Neural cell (in vitro differentiated cells): ENCODE measurements around the gene PDE11A. TPM values are rescaled to one million over a fixed set of nuclear protein-coding genes. Genes with fewer than 3 reads are reported as not detected.

ENCODE experiments used
- H2AFZ ChIP-seq: fragments of 200-600, 300-800 bp; sonication (generic), shearing (Covaris generic); 2 replicates; pipeline ENCODE4 v1.6.0; 2014; ENCODE audit warnings: low read depth, mild to moderate bottlenecking, antibody characterized with exemption, low read length, moderate library complexity
- H3F3A ChIP-seq: fragments of 200-600 bp; shearing (Covaris generic); 2 replicates; pipeline ENCODE4 v1.6.1; 2016; ENCODE audit warnings: mild to moderate bottlenecking, moderate library complexity, mixed read lengths, antibody characterized with exemption, low read length; ENCODE audit not compliant: insufficient read depth, poor library complexity, severe bottlenecking
- H3K27ac ChIP-seq: fragments of 200-600, 300-800 bp; sonication (generic), shearing (Covaris generic); 2 replicates; pipeline ENCODE4 v1.5.1; 2014; ENCODE audit warnings: mild to moderate bottlenecking, low read length, moderate library complexity
- H3K27me3 ChIP-seq: fragments of 300-800, 200-600 bp; sonication (generic), shearing (Covaris generic); 2 replicates; pipeline ENCODE4 v1.6.0; 2014; ENCODE audit warnings: mild to moderate bottlenecking, low read depth, low read length, moderate library complexity; ENCODE audit not compliant: insufficient read depth
- H3K36me3 ChIP-seq: fragments of 300-800, 200-600 bp; sonication (generic), shearing (Covaris generic); 2 replicates; pipeline ENCODE4 v1.5.1; 2014; ENCODE audit warnings: mild to moderate bottlenecking, antibody characterized with exemption, low read length, moderate library complexity; ENCODE audit not compliant: insufficient read depth
- H3K4me2 ChIP-seq: fragments of 300-800, 200-600 bp; sonication (generic), shearing (Covaris generic); 2 replicates; pipeline ENCODE4 v1.6.0; 2014; ENCODE audit warnings: mild to moderate bottlenecking, low read length
- H3K4me3 ChIP-seq: fragments of 300-800, 200-600 bp; sonication (generic), shearing (Covaris generic); 2 replicates; pipeline ENCODE4 v1.5.1; 2014; ENCODE audit warnings: mild to moderate bottlenecking, low read length, moderate library complexity
- H3K79me2 ChIP-seq: fragments of 200-600 bp; shearing (Covaris generic); replicated peaks from 2 replicates; pipeline ENCODE4 v1.6.0; 2014; ENCODE audit warnings: mild to moderate bottlenecking, low read length, moderate library complexity; ENCODE audit not compliant: insufficient read depth
- H3K9ac ChIP-seq: fragments of 300-800, 200-600 bp; sonication (generic), shearing (Covaris generic); 2 replicates; pipeline ENCODE4 v1.6.1; 2016; ENCODE audit warnings: mild to moderate bottlenecking, low read length, mixed read lengths
- H3K9me2 ChIP-seq: fragments of 200-600 bp; shearing (Covaris generic); 2 replicates; pipeline ENCODE4 v1.6.1; 2016; ENCODE audit warnings: mild to moderate bottlenecking, low read length, mixed read lengths; ENCODE audit not compliant: insufficient read depth
- H3K9me3 ChIP-seq: fragments of 200-600, 300-800 bp; sonication (generic), shearing (Covaris generic); 2 replicates; pipeline ENCODE4 v1.6.1; 2016; ENCODE audit warnings: mild to moderate bottlenecking, mixed run types, low read length, moderate library complexity, mixed read lengths
- H4K20me1 ChIP-seq: fragments of 200-600 bp; shearing (Covaris generic); 2 replicates; pipeline ENCODE4 v1.6.1; 2016; ENCODE audit warnings: mild to moderate bottlenecking, mixed run types; ENCODE audit not compliant: insufficient read depth
- EP300 ChIP-seq: fragments of 450-650 bp; conservative IDR thresholded peaks from 2 replicates; pipeline ENCODE4 v1.6.1; 2014; ENCODE audit warnings: antibody characterized with exemption, mild to moderate bottlenecking, moderate library complexity; ENCODE audit not compliant: poor library complexity, severe bottlenecking
- EZH2 ChIP-seq: fragments of 200-600, 300-800 bp; shearing (Covaris generic), sonication (generic); IDR thresholded peaks from 2 replicates; pipeline ENCODE4 v1.6.1; 2014; ENCODE audit warnings: antibody characterized with exemption, low read length, borderline replicate concordance, mild to moderate bottlenecking; ENCODE audit not compliant: insufficient read depth, poor library complexity, severe bottlenecking
- MXI1 ChIP-seq: fragments of 450-650 bp; conservative IDR thresholded peaks from 2 replicates; pipeline ENCODE4 v1.6.1; 2014; ENCODE audit warnings: antibody characterized with exemption, mild to moderate bottlenecking; ENCODE audit not compliant: poor library complexity, severe bottlenecking
- POLR2AphosphoS5 ChIP-seq: IDR thresholded peaks from 2 replicates; pipeline ENCODE4 v1.6.1; 2012
- RAD21 ChIP-seq: fragments of 450-650 bp; conservative IDR thresholded peaks from 2 replicates; pipeline ENCODE4 v1.6.1; 2014; ENCODE audit warnings: antibody characterized with exemption, mild to moderate bottlenecking, moderate library complexity
- SMC3 ChIP-seq: fragments of 450-650 bp; conservative IDR thresholded peaks from 2 replicates; pipeline ENCODE4 v1.6.1; 2014; ENCODE audit warnings: antibody characterized with exemption, mild to moderate bottlenecking, moderate library complexity; ENCODE audit not compliant: poor library complexity
- TAF1 ChIP-seq: IDR thresholded peaks from 2 replicates; pipeline ENCODE4 v1.6.1; 2012; ENCODE audit warnings: low read depth
- polyA plus RNA-seq: library from polyadenylated mRNA; depleted of rRNA; stranded (reverse); fragments of >200 nt; gene quantifications from 2 replicates; pipeline ENCODE4 v1.2.3, GENCODE V29; 2014
- TF ChIP-seq, protein P1 (sequence below): IDR thresholded peaks from 2 replicates; pipeline ENCODE4 v1.6.1; 2012; ENCODE audit warnings: borderline replicate concordance
- TF ChIP-seq, protein P2 (sequence below): fragments of 450-650 bp; IDR thresholded peaks from 2 replicates; pipeline ENCODE4 v1.5.1; 2014; ENCODE audit warnings: antibody characterized with exemption, mild to moderate bottlenecking, moderate library complexity; ENCODE audit not compliant: poor library complexity, severe bottlenecking

PDE11A gene
- polyA plus RNA-seq, 1 donor from 2014 or later, result 0.89 TPM

DNA sequence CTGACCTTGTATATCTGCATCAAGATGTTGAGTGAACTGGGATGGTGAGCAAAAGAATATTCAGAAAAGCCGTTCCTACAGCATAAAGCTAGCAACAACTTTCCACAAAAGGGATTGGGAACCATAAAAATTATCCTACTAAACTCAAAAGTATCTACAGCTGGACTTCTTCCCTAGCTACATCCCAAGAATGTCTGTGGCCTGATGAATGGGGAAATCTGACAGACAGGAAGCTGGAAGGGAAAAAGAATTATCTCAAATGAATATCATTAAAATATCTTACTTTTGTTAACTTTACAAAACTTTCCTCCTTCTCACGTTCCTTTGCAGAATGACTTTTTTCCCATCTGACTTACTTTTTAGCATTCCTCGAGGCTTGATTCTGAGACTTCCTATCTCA is 150.9 kb downstream of the PDE11A start:
- Histone ChIP-seq H3K27me3 (no peaks in the 10 kb centered on the region), H3K9me3 (no peaks in the 10 kb centered on the region), H3K9me2 (no peaks in the 10 kb centered on the region), H3K79me2 (no peaks in the 10 kb centered on the region), H3F3A (no peaks in the 10 kb centered on the region), H4K20me1 (no peaks in the 10 kb centered on the region), H3K4me2 (no peak overlapping the region), H3K27ac (no peak overlapping the region), H2AFZ (no peak overlapping the region), H3K4me3 (no peak overlapping the region), H3K9ac (no peak overlapping the region), H3K36me3 (no peaks in the 10 kb centered on the region)
- TF ChIP-seq POLR2AphosphoS5 (no peak), RAD21 (no peak), EZH2 (no peak), TAF1 (no peak), SMC3 (no peak), EP300 (no peak), MXI1 (no peak)
- TF ChIP-seq, protein P1, sequence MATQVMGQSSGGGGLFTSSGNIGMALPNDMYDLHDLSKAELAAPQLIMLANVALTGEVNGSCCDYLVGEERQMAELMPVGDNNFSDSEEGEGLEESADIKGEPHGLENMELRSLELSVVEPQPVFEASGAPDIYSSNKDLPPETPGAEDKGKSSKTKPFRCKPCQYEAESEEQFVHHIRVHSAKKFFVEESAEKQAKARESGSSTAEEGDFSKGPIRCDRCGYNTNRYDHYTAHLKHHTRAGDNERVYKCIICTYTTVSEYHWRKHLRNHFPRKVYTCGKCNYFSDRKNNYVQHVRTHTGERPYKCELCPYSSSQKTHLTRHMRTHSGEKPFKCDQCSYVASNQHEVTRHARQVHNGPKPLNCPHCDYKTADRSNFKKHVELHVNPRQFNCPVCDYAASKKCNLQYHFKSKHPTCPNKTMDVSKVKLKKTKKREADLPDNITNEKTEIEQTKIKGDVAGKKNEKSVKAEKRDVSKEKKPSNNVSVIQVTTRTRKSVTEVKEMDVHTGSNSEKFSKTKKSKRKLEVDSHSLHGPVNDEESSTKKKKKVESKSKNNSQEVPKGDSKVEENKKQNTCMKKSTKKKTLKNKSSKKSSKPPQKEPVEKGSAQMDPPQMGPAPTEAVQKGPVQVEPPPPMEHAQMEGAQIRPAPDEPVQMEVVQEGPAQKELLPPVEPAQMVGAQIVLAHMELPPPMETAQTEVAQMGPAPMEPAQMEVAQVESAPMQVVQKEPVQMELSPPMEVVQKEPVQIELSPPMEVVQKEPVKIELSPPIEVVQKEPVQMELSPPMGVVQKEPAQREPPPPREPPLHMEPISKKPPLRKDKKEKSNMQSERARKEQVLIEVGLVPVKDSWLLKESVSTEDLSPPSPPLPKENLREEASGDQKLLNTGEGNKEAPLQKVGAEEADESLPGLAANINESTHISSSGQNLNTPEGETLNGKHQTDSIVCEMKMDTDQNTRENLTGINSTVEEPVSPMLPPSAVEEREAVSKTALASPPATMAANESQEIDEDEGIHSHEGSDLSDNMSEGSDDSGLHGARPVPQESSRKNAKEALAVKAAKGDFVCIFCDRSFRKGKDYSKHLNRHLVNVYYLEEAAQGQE, result no peak
- TF ChIP-seq, protein P2, sequence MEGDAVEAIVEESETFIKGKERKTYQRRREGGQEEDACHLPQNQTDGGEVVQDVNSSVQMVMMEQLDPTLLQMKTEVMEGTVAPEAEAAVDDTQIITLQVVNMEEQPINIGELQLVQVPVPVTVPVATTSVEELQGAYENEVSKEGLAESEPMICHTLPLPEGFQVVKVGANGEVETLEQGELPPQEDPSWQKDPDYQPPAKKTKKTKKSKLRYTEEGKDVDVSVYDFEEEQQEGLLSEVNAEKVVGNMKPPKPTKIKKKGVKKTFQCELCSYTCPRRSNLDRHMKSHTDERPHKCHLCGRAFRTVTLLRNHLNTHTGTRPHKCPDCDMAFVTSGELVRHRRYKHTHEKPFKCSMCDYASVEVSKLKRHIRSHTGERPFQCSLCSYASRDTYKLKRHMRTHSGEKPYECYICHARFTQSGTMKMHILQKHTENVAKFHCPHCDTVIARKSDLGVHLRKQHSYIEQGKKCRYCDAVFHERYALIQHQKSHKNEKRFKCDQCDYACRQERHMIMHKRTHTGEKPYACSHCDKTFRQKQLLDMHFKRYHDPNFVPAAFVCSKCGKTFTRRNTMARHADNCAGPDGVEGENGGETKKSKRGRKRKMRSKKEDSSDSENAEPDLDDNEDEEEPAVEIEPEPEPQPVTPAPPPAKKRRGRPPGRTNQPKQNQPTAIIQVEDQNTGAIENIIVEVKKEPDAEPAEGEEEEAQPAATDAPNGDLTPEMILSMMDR, result no peak

DNA sequence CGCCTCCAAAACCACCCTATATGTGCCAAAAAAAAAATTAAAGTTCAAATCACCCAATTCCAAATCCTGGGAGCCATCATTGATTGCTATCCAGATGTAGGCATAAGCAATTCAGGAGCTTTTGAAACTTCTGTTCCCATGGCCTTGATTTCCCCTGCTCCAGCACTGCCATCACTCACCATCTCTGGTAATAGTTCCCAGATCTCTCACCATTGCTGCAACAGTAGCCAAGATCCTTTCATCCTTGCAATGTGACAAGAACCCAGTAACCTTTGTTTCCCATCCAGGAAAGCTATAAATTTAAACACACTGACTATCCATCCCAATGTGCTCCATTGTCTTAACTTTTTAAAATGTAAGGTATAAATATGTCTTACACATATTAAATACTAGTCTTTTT is 155.4 kb downstream of the PDE11A start:
- Histone ChIP-seq H3K27ac (no peak overlapping the region), H3K79me2 (no peaks in the 10 kb centered on the region), H3K27me3 (peaks cover 25% of the 10 kb centered on the region), H3K36me3 (no peaks in the 10 kb centered on the region), H3K9ac (no peak overlapping the region), H2AFZ (no peak overlapping the region), H3K9me3 (no peaks in the 10 kb centered on the region), H4K20me1 (no peaks in the 10 kb centered on the region), H3K9me2 (no peaks in the 10 kb centered on the region), H3F3A (no peaks in the 10 kb centered on the region), H3K4me3 (no peak overlapping the region), H3K4me2 (no peak overlapping the region)
- TF ChIP-seq POLR2AphosphoS5 (no peak), MXI1 (no peak), RAD21 (no peak), EP300 (no peak)
- TF ChIP-seq, protein P1, result no peak
